HG02642 (cell line): ENCODE data around the gene DOP1A.

Experiments
- ATAC-seq: cut with Tn5 transposase; IDR thresholded peaks from one replicate; pipeline ENCODE4 v1.9.1; 2021; ENCODE audit warnings: mild to moderate bottlenecking; ENCODE audit not compliant: unreplicated experiment, poor library complexity

DOP1A gene, protein sequence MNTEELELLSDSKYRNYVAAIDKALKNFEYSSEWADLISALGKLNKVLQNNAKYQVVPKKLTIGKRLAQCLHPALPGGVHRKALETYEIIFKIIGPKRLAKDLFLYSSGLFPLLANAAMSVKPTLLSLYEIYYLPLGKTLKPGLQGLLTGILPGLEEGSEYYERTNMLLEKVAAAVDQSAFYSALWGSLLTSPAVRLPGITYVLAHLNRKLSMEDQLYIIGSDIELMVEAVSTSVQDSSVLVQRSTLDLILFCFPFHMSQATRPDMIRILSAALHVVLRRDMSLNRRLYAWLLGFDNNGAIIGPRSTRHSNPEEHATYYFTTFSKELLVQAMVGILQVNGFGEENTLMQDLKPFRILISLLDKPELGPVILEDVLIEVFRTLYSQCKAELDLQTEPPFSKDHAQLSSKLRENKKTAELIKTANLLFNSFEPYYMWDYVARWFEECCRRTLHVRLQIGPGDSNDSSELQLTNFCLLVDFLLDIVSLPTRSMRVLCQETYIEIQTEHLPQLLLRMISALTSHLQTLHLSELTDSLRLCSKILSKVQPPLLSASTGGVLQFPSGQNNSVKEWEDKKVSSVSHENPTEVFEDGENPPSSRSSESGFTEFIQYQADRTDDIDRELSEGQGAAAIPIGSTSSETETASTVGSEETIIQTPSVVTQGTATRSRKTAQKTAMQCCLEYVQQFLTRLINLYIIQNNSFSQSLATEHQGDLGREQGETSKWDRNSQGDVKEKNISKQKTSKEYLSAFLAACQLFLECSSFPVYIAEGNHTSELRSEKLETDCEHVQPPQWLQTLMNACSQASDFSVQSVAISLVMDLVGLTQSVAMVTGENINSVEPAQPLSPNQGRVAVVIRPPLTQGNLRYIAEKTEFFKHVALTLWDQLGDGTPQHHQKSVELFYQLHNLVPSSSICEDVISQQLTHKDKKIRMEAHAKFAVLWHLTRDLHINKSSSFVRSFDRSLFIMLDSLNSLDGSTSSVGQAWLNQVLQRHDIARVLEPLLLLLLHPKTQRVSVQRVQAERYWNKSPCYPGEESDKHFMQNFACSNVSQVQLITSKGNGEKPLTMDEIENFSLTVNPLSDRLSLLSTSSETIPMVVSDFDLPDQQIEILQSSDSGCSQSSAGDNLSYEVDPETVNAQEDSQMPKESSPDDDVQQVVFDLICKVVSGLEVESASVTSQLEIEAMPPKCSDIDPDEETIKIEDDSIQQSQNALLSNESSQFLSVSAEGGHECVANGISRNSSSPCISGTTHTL (N-terminal part only)

GRCh38 chr6:83067448-83068439 lies at the start of gene DOP1A:
Gene DOP1A (plus strand): TSS chr6:83067671. CDS start chr6:83096978, 29,307 bp downstream.
- peak; percentile 88 for ATAC-seq

GRCh38 chr6:83019741-83020140 lies 47.7 kb upstream of the DOP1A start:
- ATAC-seq = no peak

GRCh38 chr6:83031689-83032088 lies 35.8 kb upstream of the DOP1A start:
- no peak for ATAC-seq

DNA sequence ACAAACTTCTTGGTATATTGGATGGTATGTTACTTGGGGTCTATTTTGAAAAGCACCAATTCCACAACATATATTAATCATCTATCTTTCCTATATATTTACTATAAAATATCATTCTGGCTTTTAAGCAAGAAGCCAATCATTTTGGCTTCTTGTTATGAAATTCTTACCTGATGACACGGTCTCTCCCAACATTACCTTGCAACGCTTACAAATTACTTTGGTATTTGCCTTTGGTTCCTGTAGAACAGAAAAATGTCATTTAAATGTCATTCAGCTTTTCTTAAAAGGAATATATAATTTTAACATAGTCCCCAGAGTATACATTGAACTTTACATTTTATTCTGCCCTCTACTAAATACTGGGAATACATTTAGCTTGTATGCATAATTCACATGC lies 29.2 kb upstream of the DOP1A start:
- no peak for ATAC-seq

DNA sequence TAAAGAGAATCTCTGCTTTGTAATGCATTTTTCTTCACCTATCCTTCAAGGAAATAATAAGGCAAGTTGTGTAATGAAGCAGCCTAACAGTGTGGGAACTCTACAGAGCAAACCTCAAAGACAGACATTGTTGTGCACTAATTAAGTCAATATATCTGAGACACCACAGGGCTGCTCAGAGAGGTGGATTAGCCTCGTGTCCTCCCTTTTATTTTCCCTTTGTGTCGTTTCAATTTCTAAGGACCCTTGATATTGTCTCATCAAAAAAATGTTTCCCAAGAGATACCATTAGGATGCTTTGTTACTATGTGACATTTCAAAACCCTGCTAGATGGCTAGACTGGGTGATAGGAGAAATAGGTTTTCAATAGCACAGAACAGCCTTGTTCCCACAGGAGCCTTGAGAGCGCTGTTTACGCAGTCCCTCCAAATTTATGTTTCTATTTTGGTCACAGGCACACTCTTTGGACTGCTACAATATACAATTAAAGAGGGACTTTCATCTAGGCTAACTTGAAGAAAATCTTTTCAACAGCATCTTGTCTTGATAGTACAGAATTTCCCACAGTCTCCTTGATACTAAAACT lies 24.9 kb upstream of the DOP1A start:
- no peak for ATAC-seq

DNA sequence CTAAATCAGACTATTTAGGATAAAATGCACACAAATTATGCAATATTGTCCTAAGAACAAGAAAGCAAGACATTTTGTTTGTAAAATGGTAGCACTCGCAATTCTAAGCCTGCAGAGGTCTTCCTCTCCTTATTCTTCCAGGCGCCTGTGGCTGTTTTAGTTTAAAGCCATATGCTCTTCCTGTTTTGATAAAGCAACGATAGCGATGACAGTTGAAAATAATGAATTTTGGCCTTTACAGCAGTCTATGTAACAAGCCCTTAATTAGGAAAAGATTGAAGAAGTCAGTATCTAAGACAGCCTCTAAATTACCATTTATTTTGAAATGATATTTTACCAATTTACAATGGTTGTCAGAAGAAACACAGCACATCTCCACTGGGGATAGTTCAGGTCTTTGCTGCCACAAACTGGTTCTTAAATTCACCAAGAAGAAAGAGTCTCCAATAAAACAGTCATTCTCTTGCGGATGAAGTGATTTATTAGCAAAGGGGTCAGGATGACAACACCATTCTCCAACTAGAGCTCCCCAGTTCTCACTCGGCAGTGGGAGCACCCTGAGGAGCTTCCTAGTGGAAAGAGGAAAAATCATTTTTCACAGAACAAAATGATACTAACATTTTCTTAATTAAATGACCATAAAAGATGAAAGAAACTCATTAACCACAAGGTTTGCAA lies 23.2 kb upstream of the DOP1A start:
- ATAC-seq = no peak

- no peak for ATAC-seq
Measured at GRCh38 chr6:83047065-83047754, 20.3 kb upstream of the DOP1A start.

DNA sequence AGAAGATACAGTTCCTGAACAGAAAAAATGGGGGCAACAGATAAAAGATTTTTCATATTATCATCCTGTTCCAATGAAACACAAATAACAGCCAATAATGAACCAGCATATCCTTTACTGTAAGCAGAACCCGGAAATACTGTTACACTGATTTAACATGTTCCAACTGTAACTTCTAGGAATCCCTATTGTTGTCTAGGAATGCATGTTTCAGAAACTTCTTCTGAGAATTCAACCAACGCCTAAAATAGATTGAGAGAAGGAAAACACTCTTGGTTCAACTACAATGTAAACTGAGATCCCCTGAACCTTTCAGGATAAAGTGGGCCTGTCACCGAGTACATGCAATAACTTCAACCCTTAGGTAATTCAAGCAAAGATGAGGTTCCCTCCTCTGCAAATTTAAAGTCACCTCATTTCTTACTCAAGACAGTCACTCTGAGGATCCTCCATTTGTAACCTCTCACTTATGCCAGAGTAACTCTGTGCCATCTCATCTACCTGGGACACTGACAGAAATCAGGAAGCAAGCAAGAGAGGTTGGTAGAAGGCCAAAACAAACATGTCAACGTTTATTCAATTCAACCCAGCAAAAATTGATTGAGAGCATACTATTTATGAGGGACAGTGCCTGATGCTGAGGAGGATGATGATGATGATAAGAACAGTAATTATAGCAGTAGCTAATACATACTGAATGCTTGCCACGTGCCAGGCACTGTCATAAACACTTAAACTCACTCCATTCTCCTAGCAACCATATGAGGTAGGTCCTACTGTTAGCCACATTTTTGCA lies 15.9 kb upstream of the DOP1A start:
- no peak for ATAC-seq

DNA sequence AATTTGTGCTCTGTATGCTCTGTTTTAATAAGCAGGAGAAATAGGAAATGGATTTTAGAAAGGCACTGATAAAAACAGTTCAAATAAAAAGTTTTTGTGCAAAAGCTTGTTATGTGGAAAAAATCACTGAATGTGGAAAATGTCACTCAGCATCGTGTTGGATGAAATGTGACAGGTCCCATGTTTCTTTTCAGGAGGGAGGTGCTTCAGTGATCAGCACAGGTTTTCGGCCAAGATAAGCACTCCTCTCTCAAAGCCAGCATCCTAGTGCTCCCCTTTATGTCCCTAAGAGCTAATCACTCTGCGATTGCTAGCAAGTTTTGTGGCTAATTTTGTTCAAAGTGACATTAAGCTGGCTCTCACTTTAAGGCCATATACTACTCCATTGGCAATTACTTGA lies 13.8 kb upstream of the DOP1A start:
- no peak for ATAC-seq

- peak; percentile 46 for ATAC-seq
Measured at GRCh38 chr6:83055366-83055964, 12.0 kb upstream of the DOP1A start.

DNA sequence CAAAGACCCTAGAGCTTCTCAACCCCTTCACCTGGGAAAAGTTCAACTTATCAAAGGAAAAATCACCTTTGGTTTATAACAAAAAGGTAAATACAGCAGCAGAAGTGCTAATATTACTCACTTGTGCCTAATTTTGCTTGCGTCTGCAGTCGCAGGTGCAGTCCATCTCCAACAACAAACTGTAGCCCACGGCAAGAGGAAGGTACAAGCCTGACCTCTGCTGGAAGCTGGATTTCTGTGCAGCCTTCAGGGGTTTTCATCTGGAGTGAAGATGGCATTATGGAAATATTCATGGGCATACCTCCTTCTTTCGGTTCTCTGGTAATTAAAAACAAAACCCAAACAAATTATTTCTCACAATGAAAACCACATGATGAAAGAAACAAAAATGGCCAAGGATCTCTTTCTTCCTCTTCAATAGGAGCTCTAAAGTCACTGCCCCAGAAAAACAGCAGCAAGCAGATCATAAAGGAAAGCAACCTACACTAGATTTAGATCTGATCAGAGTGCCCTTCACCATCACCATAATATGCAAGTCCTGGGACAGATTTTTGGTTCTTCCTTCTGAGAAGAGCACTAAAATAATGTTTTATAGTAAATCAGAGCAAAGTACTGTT lies 9.7 kb upstream of the DOP1A start:
- peak; percentile 91 for ATAC-seq

GRCh38 chr6:83061190-83061589 lies 6.3 kb upstream of the DOP1A start:
- no peak for ATAC-seq

DNA sequence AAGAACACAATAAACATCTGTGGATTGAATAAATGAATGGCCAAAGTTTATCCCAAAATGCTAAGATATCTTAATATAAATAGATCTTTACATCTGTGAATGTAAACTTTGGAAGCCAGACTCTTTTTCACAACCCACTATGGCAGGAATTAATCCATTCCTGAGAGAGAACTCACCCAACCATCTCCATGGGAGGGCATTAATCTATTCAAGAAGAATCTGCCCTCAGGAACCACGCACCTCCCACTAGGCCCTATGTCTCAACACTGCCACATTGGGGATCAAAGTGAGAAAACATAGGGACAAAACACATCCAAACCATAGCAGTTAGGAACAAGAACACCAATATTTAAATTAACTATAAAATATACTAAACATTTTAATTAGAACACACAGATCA lies 5.2 kb upstream of the DOP1A start:
- ATAC-seq = no peak

DNA sequence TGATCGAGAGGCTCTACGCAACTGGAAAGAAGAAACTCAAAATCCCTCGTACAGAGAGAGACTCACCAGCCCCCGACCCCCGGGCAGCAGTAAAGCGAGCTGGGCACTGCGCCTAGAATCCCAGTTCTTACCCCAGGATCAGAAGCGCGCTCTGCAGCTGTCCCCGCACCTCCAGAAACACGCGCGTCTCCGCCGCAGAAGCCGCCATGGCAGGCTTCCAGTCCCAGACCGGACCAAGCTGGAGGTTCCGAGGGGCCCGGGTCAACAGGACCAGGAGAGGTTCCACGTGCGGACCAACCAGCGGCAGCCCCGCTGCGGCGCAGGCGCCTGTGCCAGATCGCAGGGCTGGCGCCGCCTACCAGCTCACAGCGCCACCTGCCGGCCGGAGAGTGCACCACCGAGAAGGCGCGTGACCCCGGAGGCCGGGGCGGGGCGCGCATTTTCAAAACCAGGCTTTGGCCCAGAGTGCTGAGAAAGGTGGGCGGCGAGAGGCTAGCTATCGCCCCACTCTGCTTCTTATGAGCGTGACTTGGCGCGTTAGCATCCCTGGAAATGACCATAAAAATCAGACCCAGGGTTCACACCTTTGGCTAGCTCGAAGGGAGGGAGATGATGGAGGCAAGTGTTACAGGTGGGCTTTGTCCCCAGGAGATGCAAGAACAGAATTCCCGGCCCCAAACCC lies 1.8 kb upstream of the DOP1A start, which contains the start of gene UBE3D:
TSS of gene UBE3D (minus strand) at position 331 of the 682 bp plus-strand sequence. CDS start at position 208, 123 bp downstream.
- peak; percentile 69 for ATAC-seq

- no peak for ATAC-seq
Measured at GRCh38 chr6:83068616-83069015, 1.1 kb downstream of the DOP1A start.

DNA sequence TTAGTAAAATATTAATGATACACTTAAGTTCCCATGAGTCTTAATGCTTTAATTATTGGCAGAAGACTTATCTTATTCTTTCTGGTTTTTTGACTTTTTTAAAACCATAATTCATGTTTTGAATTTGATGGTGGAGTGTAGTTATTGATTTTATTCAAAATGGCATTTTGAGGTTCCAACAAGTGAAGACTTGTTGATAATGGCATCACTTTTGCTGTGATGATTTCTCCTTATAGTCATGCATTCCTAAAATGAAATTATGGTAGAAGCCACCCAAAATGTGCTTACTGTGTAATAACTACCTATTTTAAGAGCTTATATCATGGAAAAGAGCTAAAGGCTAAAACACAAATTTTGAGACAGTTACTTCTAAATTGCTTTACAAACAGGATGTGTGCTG lies 2.2 kb downstream of the DOP1A start:
- no peak for ATAC-seq
